HepG2 (cell line): Measurements from ENCODE around the gene SIRT7. TPM values are rescaled to one million over a fixed set of nuclear protein-coding genes. Genes with fewer than 3 reads are reported as not detected.

Experiments
- EEA1 ChIP-seq: sonication (generic); formaldehyde crosslinking; IDR thresholded peaks from 2 replicates; pipeline ENCODE4 v1.5.1; 2020; ENCODE audit warnings: mild to moderate bottlenecking, missing genetic modification reagents, borderline replicate concordance
- ELF3 ChIP-seq: IDR thresholded peaks from 2 replicates; pipeline ENCODE4 v1.6.1; 2016; ENCODE audit warnings: missing genetic modification reagents, missing compliant biosample characterization
- GMEB1 ChIP-seq: sonication (generic); formaldehyde crosslinking; IDR thresholded peaks from 2 replicates; pipeline ENCODE4 v1.5.1; 2020; ENCODE audit warnings: missing genetic modification reagents, mild to moderate bottlenecking, borderline replicate concordance
- KDM4B ChIP-seq: sonication (generic); formaldehyde crosslinking; IDR thresholded peaks from 2 replicates; pipeline ENCODE4 v1.4.0; 2020; ENCODE audit warnings: missing genetic modification reagents
- KDM5B ChIP-seq: sonication (generic); formaldehyde crosslinking; IDR thresholded peaks from 2 replicates; pipeline ENCODE4 v1.4.0; 2020; ENCODE audit warnings: missing genetic modification reagents, mild to moderate bottlenecking, borderline replicate concordance
- KLF16 ChIP-seq, 2 experiments: sonication (generic) in 1 of 2; formaldehyde crosslinking in 1 of 2; IDR thresholded peaks; 2 replicates each; pipeline versions ENCODE4 v1.6.1 to v1.8.0; 2016 to 2023; ENCODE audit warnings: missing genetic modification reagents in 2 of 2, missing compliant biosample characterization in 1 of 2
- KLF9 ChIP-seq: IDR thresholded peaks from 2 replicates; pipeline ENCODE4 v1.6.1; 2016; ENCODE audit warnings: low read depth
- KMT2B ChIP-seq: IDR thresholded peaks from 2 replicates; pipeline ENCODE4 v1.6.1; 2016; ENCODE audit warnings: missing genetic modification reagents, missing compliant biosample characterization
- NONO ChIP-seq, 2 experiments: fragments of 450-650 bp in 1 of 2; sonication (generic) in 1 of 2; formaldehyde crosslinking in 1 of 2; IDR thresholded peaks in 1 of 2; conservative IDR thresholded peaks in 1 of 2; 2 replicates each; pipeline versions ENCODE4 v1.6.1 to v1.8.0; 2017 to 2022; ENCODE audit warnings: mild to moderate bottlenecking in 1 of 2, missing genetic modification reagents in 1 of 2, moderate library complexity in 1 of 2
- NRL ChIP-seq: sonication (generic); formaldehyde crosslinking; IDR thresholded peaks from 2 replicates; pipeline ENCODE4 v1.5.0; 2020; ENCODE audit warnings: missing genetic modification reagents, mild to moderate bottlenecking, moderate library complexity, borderline replicate concordance
- RAD51 ChIP-seq: fragments of 450-650 bp; IDR thresholded peaks from 2 replicates; pipeline ENCODE4 v1.6.1; 2016; ENCODE audit warnings: borderline replicate concordance
- RBFOX2 ChIP-seq: fragments of 200-400 bp; formaldehyde crosslinking; IDR thresholded peaks from 2 replicates; pipeline ENCODE4 v1.6.1; 2017; ENCODE audit warnings: low read depth, mild to moderate bottlenecking, low read length
- RBM22 ChIP-seq: fragments of 200-400 bp; formaldehyde crosslinking; optimal IDR thresholded peaks from 2 replicates; pipeline ENCODE3; 2017; ENCODE audit warnings: mild to moderate bottlenecking, low read length, moderate library complexity
- REPIN1 ChIP-seq: sonication (generic); formaldehyde crosslinking; IDR thresholded peaks from 2 replicates; pipeline ENCODE4 v1.8.0; 2022; ENCODE audit warnings: missing genetic modification reagents, low read depth, mild to moderate bottlenecking, borderline replicate concordance
- SIX1 ChIP-seq: sonication (generic); formaldehyde crosslinking; IDR thresholded peaks from 2 replicates; pipeline ENCODE4 v1.4.0; 2020; ENCODE audit warnings: missing genetic modification reagents, borderline replicate concordance
- TBX2 ChIP-seq: sonication (generic); formaldehyde crosslinking; IDR thresholded peaks from 2 replicates; pipeline ENCODE4 v1.5.0; 2020; ENCODE audit warnings: missing genetic modification reagents, mild to moderate bottlenecking, borderline replicate concordance
- TMF1 ChIP-seq: sonication (generic); formaldehyde crosslinking; IDR thresholded peaks from 2 replicates; pipeline ENCODE4 v1.8.1; 2022; ENCODE audit warnings: low read depth, missing genetic modification reagents
- U2AF2 ChIP-seq: fragments of 200-400 bp; formaldehyde crosslinking; IDR thresholded peaks from 2 replicates; pipeline ENCODE4 v1.6.1; 2017; ENCODE audit warnings: low read depth, mild to moderate bottlenecking, low read length
- ZBTB38 ChIP-seq: sonication (generic); formaldehyde crosslinking; IDR thresholded peaks from 2 replicates; pipeline ENCODE4 v1.5.1; 2020; ENCODE audit warnings: mild to moderate bottlenecking, missing genetic modification reagents
- ZBTB7A ChIP-seq: sonication (generic); formaldehyde crosslinking; IDR thresholded peaks from 2 replicates; pipeline ENCODE4 v1.8.0; 2022; ENCODE audit warnings: mild to moderate bottlenecking, missing genetic modification reagents
- ZFY ChIP-seq: sonication (generic); formaldehyde crosslinking; IDR thresholded peaks from 2 replicates; pipeline ENCODE4 v1.4.0; 2020; ENCODE audit warnings: missing genetic modification reagents
- ZNF230 ChIP-seq: sonication (generic); formaldehyde crosslinking; IDR thresholded peaks from 2 replicates; pipeline ENCODE4 v1.4.0; 2020; ENCODE audit warnings: mild to moderate bottlenecking, missing genetic modification reagents
- ZNF276 ChIP-seq: sonication (generic); formaldehyde crosslinking; IDR thresholded peaks from 2 replicates; pipeline ENCODE4 v1.4.0; 2020; ENCODE audit warnings: mild to moderate bottlenecking, low read depth, missing genetic modification reagents
- ZNF431 ChIP-seq: sonication (generic); formaldehyde crosslinking; IDR thresholded peaks from 2 replicates; pipeline ENCODE4 v1.9.0; 2022; ENCODE audit warnings: missing genetic modification reagents, low read depth, mild to moderate bottlenecking, borderline replicate concordance
- ZNF501 ChIP-seq: sonication (generic); formaldehyde crosslinking; IDR thresholded peaks from 2 replicates; pipeline ENCODE4 v1.5.1; 2020; ENCODE audit warnings: mild to moderate bottlenecking, moderate library complexity, missing genetic modification reagents
- ZNF605 ChIP-seq: sonication (generic); formaldehyde crosslinking; IDR thresholded peaks from 2 replicates; pipeline ENCODE4 v1.8.0; 2022; ENCODE audit warnings: mild to moderate bottlenecking, missing genetic modification reagents
- ZNF749 ChIP-seq: sonication (generic); formaldehyde crosslinking; IDR thresholded peaks from 2 replicates; pipeline ENCODE4 v1.8.0; 2022; ENCODE audit warnings: mild to moderate bottlenecking, missing genetic modification reagents, moderate library complexity, borderline replicate concordance
- polyA plus RNA-seq, 8 experiments: library from polyadenylated mRNA; depleted of rRNA in 3 of 8; stranded (reverse) in 7 of 8; unstranded in 1 of 8; fragments of >200 nt; fragmentation: Illumina TruSeq in 4 of 8; extraction: Trizol in 4 of 8; gene quantifications; 2 replicates each; pipeline versions ENCODE4 v1.2.1 to v1.2.3, GENCODE V29; 2011 to 2016; ENCODE audit warnings: low read depth in 4 of 8, missing spikeins in 1 of 8, mixed read lengths in 1 of 8; ENCODE audit not compliant: insufficient read depth in 1 of 8
- total RNA-seq, 5 experiments: library from RNA; depleted of rRNA; stranded (reverse); fragments of >200 nt; fragmentation: Illumina TruSeq; extraction: Trizol; gene quantifications; 2 replicates each; pipeline ENCODE4 v1.2.3, GENCODE V29; 2016; ENCODE audit warnings: low read depth in 1 of 5

Gene SIRT7
- total and polyA plus RNA-seq, 2 of the 13 experiments (the other 11 are each of a cell fraction or from before 2014, with no cell fraction given): 8.3 to 24.8 TPM

- TF ChIP-seq NONO (IDR thresholded peaks at IDR 0.05) (no peak), NONO (CRISPR knock-in tag; conservative IDR thresholded peaks at IDR 0.05) (0 out of 2 replicates have a peak, but pooled peaks have one; percentile 16), GMEB1 (CRISPR knock-in tag) (0 out of 2 replicates have a peak, but pooled peaks have one; percentile 23), KDM4B (CRISPR knock-in tag) (0 out of 2 replicates have a peak, but pooled peaks have one; percentile 34), ZBTB38 (CRISPR knock-in tag) (0 out of 2 replicates have a peak, but pooled peaks have one; percentile 54), RBFOX2 (peak; percentile 48; the same call in 1 of the 2 replicates), RBM22 (peak; percentile 77), ZFY (CRISPR knock-in tag) (peak; percentile 60), TBX2 (CRISPR knock-in tag) (peak; percentile 51; the same call in 1 of the 2 replicates), KLF9 (CRISPR knock-in tag) (no peak), KMT2B (0 out of 2 replicates have a peak, but pooled peaks have one; percentile 47), U2AF2 (no peak), SIX1 (CRISPR knock-in tag) (no peak), KLF16 (CRISPR knock-in tag; IDR thresholded peaks at IDR 0.05) (peak in 1 of 2 experiments; percentile 33; a peak in 1 of 4 replicates), KDM5B (CRISPR knock-in tag) (0 out of 2 replicates have a peak, but pooled peaks have one; percentile 48), ZNF276 (peak; percentile 39; the same call in 1 of the 2 replicates), NRL (peak; percentile 73), RAD51 (no peak; the same call in 1 of the 2 replicates), REPIN1 (CRISPR knock-in tag) (peak; percentile 53; the same call in 1 of the 2 replicates), ZNF230 (no peak), ZNF501 (CRISPR knock-in tag) (peak; percentile 48; the same call in 1 of the 2 replicates), ZBTB7A (CRISPR knock-in tag) (peak; percentile 39; the same call in 1 of the 2 replicates), ELF3 (peak; percentile 80), TMF1 (CRISPR knock-in tag) (no peak), ZNF431 (CRISPR knock-in tag) (no peak), EEA1 (no peak), ZNF749 (CRISPR knock-in tag) (0 out of 2 replicates have a peak, but pooled peaks have one; percentile 18), ZNF605 (CRISPR knock-in tag) (peak; percentile 39; the same call in 1 of the 2 replicates)
Measured at GRCh38 chr17:81964081-81964849, 46.3 kb upstream of the SIRT7 start (continued).
